ENCODE results near the gene TIMELESS.

TIMELESS gene

DNA sequence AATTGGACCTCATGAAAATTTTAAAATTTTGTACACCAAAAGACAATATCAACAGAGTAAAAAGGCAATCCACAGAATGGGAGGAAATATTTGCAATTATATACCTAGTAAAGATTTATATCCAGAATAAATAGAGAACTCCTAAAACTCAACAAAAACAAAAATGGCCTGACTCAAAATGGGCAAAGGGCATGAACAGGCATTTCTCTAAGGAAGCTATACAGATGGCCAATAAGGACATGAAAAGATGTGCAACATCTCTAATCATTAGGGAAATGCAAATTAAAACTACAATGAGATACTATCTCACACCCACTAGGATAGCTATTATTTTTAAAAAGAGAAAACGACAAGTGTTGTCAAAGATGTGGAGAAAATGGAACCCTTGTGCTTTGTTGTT is 75.7 kb downstream of the TIMELESS start:
- H3K9ac ChIP-seq (ENCODE audit: low read length) = no peak overlapping the region
- H3K36me3 ChIP-seq (ENCODE audit: control insufficient read depth, insufficient read depth, low read length, severe bottlenecking) = no peaks in the 10 kb centered on the region

DNA sequence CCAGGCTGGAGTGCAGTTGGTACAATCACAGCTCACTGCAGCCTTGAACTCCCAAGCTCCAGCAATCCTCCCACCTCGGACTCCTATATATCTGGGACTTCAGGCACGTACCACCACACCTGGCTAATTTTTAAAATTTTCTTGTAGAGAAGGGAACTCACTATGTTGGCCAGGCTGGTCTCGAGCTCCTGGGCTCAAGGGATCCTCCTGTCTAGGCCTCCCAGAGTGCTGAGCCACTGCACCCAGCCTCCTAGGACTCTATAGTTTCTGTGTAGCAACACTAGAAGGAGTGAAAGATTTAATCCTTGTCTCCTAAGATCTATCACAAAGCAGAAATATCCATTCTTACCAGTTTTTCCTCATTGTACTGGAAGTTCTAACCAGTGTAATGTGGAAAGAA is 82.3 kb downstream of the TIMELESS start:
- Histone ChIP-seq H3K36me3 (ENCODE audit: control insufficient read depth, insufficient read depth, low read length, severe bottlenecking) (no peaks in the 10 kb centered on the region), H3K27me3 (replicated peaks; ENCODE audit: control insufficient read depth, insufficient read depth, low read length) (no peaks in the 10 kb centered on the region), H3K9ac (ENCODE audit: low read length) (no peak overlapping the region), H3K4me1 (ENCODE audit: control insufficient read depth, insufficient read depth, low read length) (no peaks in the 10 kb centered on the region), H3K9me3 (ENCODE audit: control insufficient read depth, low read length) (no peaks in the 10 kb centered on the region), H3K4me3 (ENCODE audit: low read length) (no peak overlapping the region)
- no peak for DNase-seq (ENCODE audit: low read depth)

More for the DNA sequence above, 75.7 kb downstream of the TIMELESS start:
- peaks cover 2% of the 10 kb centered on the region for H3K9me3 ChIP-seq (ENCODE audit: control insufficient read depth, low read length)
- H3K27me3 ChIP-seq (replicated peaks; ENCODE audit: control insufficient read depth, insufficient read depth, low read length) = no peaks in the 10 kb centered on the region
- no peaks in the 10 kb centered on the region for H3K4me1 ChIP-seq (ENCODE audit: control insufficient read depth, insufficient read depth, low read length)
- no peak overlapping the region for H3K4me3 ChIP-seq (ENCODE audit: low read length)
- DNase-seq (ENCODE audit: low read depth) = no peak

All from adipocyte (in vitro differentiated cells).